ENCODE data around the gene TYROBP.

- TF ChIP-seq, protein P1, sequence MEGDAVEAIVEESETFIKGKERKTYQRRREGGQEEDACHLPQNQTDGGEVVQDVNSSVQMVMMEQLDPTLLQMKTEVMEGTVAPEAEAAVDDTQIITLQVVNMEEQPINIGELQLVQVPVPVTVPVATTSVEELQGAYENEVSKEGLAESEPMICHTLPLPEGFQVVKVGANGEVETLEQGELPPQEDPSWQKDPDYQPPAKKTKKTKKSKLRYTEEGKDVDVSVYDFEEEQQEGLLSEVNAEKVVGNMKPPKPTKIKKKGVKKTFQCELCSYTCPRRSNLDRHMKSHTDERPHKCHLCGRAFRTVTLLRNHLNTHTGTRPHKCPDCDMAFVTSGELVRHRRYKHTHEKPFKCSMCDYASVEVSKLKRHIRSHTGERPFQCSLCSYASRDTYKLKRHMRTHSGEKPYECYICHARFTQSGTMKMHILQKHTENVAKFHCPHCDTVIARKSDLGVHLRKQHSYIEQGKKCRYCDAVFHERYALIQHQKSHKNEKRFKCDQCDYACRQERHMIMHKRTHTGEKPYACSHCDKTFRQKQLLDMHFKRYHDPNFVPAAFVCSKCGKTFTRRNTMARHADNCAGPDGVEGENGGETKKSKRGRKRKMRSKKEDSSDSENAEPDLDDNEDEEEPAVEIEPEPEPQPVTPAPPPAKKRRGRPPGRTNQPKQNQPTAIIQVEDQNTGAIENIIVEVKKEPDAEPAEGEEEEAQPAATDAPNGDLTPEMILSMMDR (IDR thresholded peaks at IDR 0.05) = no peak
- TF ChIP-seq POLR2A (IDR thresholded peaks at IDR 0.05) = no peak
Observed at GRCh38 chr19:35905178-35905727, 2.8 kb downstream of the TYROBP start.

All from esophagus squamous epithelium (tissue), 4 donors.